SU-DHL-6 (cell line): ENCODE data around the gene GPX3.

Source experiments
- H2AFZ ChIP-seq: fragments of 200-600 bp; sonication (generic); 2 replicates; pipeline ENCODE4 v1.6.1; 2014; ENCODE audit warnings: low read depth, mild to moderate bottlenecking, moderate library complexity, mixed read lengths, antibody characterized with exemption, low read length; ENCODE audit not compliant: severe bottlenecking
- H3F3A ChIP-seq: fragments of 200-600 bp; shearing (Covaris generic); 2 replicates; pipeline ENCODE4 v1.6.0; 2016; ENCODE audit warnings: antibody characterized with exemption, mild to moderate bottlenecking; ENCODE audit not compliant: insufficient read depth
- H3K27ac ChIP-seq: fragments of 200-600 bp; sonication (generic); 2 replicates; pipeline ENCODE4 v1.5.1; 2016; ENCODE audit warnings: low read depth, mild to moderate bottlenecking, low read length, moderate library complexity, mixed read lengths
- H3K27me3 ChIP-seq: fragments of 200-600 bp; sonication (generic), shearing (Covaris generic); 2 replicates; pipeline ENCODE4 v1.6.0; 2014; ENCODE audit warnings: mild to moderate bottlenecking, low read length
- H3K36me3 ChIP-seq: fragments of 200-600 bp; sonication (generic); 2 replicates; pipeline ENCODE4 v1.6.1; 2014; ENCODE audit warnings: mild to moderate bottlenecking, low read length, mixed read lengths
- H3K4me2 ChIP-seq: fragments of 300-600, 200-600 bp; shearing (Covaris generic), sonication (generic); 2 replicates; pipeline ENCODE4 v1.6.0; 2014; ENCODE audit warnings: low read length, low read depth, mild to moderate bottlenecking; ENCODE audit not compliant: poor library complexity, severe bottlenecking
- H3K4me3 ChIP-seq: fragments of 200-600 bp; sonication (generic); 2 replicates; pipeline ENCODE4 v1.5.1; 2014; ENCODE audit warnings: antibody characterized with exemption, low read length, mild to moderate bottlenecking, mixed read lengths; ENCODE audit not compliant: insufficient read depth, poor library complexity, severe bottlenecking
- H3K79me2 ChIP-seq: fragments of 200-600 bp; sonication (generic); 2 replicates; pipeline ENCODE4 v1.6.1; 2014; ENCODE audit warnings: mild to moderate bottlenecking, low read length, moderate library complexity; ENCODE audit not compliant: insufficient read depth
- H3K9ac ChIP-seq: fragments of 200-600 bp; sonication (generic); 2 replicates; pipeline ENCODE4 v1.7.0; 2014; ENCODE audit warnings: mild to moderate bottlenecking, low read length
- H3K9me2 ChIP-seq: fragments of 200-600 bp; sonication (generic); replicated peaks from 2 replicates; pipeline ENCODE4 v1.6.1; 2014; ENCODE audit warnings: low read length; ENCODE audit not compliant: insufficient read depth
- H3K9me3 ChIP-seq: fragments of 200-600 bp; sonication (generic); 2 replicates; pipeline ENCODE4 v1.6.1; 2014; ENCODE audit warnings: low read length, mixed read lengths; ENCODE audit not compliant: insufficient read depth
- H4K20me1 ChIP-seq: fragments of 200-600 bp; sonication (generic); 2 replicates; pipeline ENCODE4 v1.6.1; 2014; ENCODE audit warnings: low read depth, mild to moderate bottlenecking, antibody characterized with exemption, low read length, moderate library complexity, mixed read lengths
- EZH2phosphoT487 ChIP-seq: fragments of 200-600 bp; sonication (generic), shearing (Covaris generic); conservative IDR thresholded peaks from 2 replicates; pipeline ENCODE4 v1.6.1; 2018; ENCODE audit warnings: mild to moderate bottlenecking, antibody characterized with exemption, low read length, moderate library complexity, mixed read lengths
- TF ChIP-seq, protein P1 (sequence below): fragments of 200-600 bp; sonication (generic); IDR thresholded peaks from one replicate; pipeline ENCODE4 v1.5.1; 2017; ENCODE audit warnings: antibody characterized with exemption, mild to moderate bottlenecking, low read length, moderate library complexity; ENCODE audit not compliant: insufficient read depth, poor library complexity, severe bottlenecking

GPX3 gene

DNA sequence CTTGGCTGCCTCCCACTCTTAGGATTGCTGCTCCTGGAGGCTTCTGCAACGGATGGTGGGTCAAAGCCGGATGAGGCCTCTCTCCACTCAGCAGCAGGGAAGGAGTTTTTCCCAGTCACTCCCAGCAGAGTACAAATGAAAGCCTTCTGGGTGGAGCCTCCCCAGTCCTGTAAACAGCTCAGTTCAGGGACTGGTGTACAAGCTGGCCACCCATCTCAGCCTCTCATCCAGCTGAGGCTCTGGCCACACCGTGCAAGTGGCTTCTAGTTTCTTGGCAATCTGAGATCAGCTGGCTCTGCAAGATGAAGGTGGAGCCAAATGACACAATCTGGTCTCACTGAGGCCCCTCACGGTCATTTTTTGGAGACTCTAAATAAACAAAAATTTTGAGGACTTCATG lies 10.0 kb downstream of the GPX3 start:
- H3K4me3 ChIP-seq, result no peak overlapping the region
- no peaks in the 10 kb centered on the region for H3K27me3 ChIP-seq
- H3F3A ChIP-seq, result no peaks in the 10 kb centered on the region
- no peak overlapping the region for H3K4me2 ChIP-seq
- H3K9ac ChIP-seq, result no peak overlapping the region
- no peak overlapping the region for H3K27ac ChIP-seq
- no peaks in the 10 kb centered on the region for H3K9me2 ChIP-seq
- no peaks in the 10 kb centered on the region for H3K79me2 ChIP-seq
- no peaks in the 10 kb centered on the region for H3K9me3 ChIP-seq
- H2AFZ ChIP-seq, result no peak overlapping the region
- H3K36me3 ChIP-seq, result peaks cover 8% of the 10 kb centered on the region; the same call in 1 of the 2 replicates
- H4K20me1 ChIP-seq, result no peaks in the 10 kb centered on the region
- no peak for TF ChIP-seq EZH2phosphoT487
- TF ChIP-seq, protein P1, sequence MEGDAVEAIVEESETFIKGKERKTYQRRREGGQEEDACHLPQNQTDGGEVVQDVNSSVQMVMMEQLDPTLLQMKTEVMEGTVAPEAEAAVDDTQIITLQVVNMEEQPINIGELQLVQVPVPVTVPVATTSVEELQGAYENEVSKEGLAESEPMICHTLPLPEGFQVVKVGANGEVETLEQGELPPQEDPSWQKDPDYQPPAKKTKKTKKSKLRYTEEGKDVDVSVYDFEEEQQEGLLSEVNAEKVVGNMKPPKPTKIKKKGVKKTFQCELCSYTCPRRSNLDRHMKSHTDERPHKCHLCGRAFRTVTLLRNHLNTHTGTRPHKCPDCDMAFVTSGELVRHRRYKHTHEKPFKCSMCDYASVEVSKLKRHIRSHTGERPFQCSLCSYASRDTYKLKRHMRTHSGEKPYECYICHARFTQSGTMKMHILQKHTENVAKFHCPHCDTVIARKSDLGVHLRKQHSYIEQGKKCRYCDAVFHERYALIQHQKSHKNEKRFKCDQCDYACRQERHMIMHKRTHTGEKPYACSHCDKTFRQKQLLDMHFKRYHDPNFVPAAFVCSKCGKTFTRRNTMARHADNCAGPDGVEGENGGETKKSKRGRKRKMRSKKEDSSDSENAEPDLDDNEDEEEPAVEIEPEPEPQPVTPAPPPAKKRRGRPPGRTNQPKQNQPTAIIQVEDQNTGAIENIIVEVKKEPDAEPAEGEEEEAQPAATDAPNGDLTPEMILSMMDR, result no peak

DNA sequence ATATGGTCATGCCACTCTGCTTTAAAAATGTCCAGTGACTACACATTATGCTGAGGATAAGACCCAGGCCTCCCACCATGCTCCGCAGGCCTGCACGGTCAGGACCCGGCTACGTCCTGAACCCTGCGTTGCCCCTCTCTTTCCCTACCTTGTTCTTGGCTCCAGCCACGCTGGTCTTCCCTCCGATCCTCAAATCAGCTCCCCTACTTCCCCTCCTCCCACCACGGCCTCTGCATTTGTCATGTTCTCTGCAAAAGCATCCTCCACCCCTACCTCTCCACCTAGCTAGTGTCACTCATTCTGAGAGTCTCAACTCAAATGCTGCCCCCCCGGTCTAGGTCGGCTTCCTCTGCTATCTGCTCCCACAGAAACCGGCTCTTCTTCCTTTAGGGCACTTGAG lies 11.2 kb downstream of the GPX3 start:
- Histone ChIP-seq H2AFZ (no peak overlapping the region), H3F3A (peaks cover 5% of the 10 kb centered on the region; the same call in 1 of the 2 replicates), H3K4me3 (no peak overlapping the region), H3K27ac (no peak overlapping the region), H3K4me2 (no peak overlapping the region), H3K27me3 (no peaks in the 10 kb centered on the region), H4K20me1 (no peaks in the 10 kb centered on the region), H3K9ac (no peak overlapping the region), H3K9me3 (no peaks in the 10 kb centered on the region), H3K36me3 (peaks cover 14% of the 10 kb centered on the region; the same call in 1 of the 2 replicates), H3K79me2 (no peaks in the 10 kb centered on the region), H3K9me2 (no peaks in the 10 kb centered on the region)
- TF ChIP-seq EZH2phosphoT487, result no peak
- TF ChIP-seq, protein P1, result no peak

DNA sequence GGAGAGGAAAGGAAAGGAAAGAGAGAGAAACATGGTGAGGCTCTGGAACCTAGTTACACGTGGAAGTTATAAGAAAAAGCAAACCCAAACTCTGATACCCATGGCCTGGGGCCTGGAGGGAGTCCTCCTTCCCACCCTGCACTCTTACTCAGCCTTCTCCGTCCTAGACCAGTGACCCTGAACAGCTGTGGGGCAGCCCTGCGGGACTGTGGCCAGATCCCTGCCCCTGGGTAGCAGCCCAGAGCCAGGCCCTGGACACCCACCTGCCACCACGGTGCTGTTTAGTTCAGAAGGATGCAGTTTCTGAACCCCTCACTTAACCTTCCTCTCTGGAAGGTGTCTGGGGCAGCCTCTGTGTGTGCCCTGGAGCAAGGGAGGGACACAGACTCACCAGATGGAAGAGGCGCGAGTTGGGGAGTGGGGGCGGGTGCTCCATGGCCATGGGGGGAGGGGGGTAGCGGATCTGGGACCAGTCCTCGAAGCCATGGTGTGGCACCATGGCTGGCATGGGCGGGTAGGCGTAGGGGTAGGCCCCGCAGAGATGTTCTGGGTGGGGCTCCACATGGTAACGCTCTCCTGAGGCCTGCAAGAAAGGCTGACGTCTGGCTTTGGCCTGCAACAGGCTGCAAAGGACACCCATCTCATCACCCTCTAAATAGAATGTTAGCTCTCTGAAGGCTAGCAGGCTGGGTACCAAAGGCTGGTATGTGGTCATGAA lies 13.0 kb downstream of the GPX3 start:
- Histone ChIP-seq H3K9ac (no peak overlapping the region), H3K36me3 (peaks cover 14% of the 10 kb centered on the region; the same call in 1 of the 2 replicates), H2AFZ (no peak overlapping the region), H3F3A (peaks cover 5% of the 10 kb centered on the region; the same call in 1 of the 2 replicates), H3K27ac (no peak overlapping the region), H4K20me1 (no peaks in the 10 kb centered on the region), H3K9me3 (no peaks in the 10 kb centered on the region), H3K79me2 (no peaks in the 10 kb centered on the region), H3K4me2 (no peak overlapping the region), H3K4me3 (no peak overlapping the region), H3K27me3 (no peaks in the 10 kb centered on the region), H3K9me2 (no peaks in the 10 kb centered on the region)
- TF ChIP-seq, protein P1, result no peak
- TF ChIP-seq EZH2phosphoT487, result no peak
